Dedifferentiated amniotic fluid mesenchymal stem cell (primary cell): Measurements from ENCODE around the gene PHF21A.
"Not testable (repeated sequence)": the region's sequence is repeated elsewhere in the genome, so short reads cannot be mapped to it uniquely, and the experiment has no call there.

ENCODE experiments used
- DNase-seq: peaks from one replicate; pipeline ENCODE4 v3.0.0-alpha.2; 2016; ENCODE audit errors: extremely low spot score

PHF21A gene

DNA sequence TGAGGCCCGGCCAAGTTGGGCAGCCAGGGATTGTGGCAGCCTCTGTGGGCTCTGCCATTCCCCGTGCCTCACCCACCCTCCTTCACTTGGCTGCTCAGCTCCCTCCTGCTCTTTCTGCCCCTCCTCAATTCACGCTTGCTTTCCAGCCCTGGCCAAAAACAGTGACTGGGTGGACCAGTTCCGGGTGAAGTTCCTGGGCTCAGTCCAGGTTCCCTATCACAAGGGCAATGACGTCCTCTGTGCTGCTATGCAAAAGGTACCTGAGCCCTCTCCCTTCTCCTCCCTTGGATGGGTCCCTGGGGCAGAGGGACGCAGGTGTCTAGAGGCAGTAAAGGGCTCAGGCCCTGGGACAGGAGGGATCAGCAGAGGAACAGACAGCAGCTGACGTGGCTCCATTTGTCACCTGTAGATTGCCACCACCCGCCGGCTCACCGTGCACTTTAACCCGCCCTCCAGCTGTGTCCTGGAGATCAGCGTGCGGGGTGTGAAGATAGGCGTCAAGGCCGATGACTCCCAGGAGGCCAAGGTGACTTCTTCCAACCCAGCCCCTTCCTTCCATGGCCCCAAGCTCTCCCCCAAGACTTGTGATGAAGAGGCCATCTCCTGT lies 216.8 kb downstream of the PHF21A start:
- DNase-seq: no peak

DNA sequence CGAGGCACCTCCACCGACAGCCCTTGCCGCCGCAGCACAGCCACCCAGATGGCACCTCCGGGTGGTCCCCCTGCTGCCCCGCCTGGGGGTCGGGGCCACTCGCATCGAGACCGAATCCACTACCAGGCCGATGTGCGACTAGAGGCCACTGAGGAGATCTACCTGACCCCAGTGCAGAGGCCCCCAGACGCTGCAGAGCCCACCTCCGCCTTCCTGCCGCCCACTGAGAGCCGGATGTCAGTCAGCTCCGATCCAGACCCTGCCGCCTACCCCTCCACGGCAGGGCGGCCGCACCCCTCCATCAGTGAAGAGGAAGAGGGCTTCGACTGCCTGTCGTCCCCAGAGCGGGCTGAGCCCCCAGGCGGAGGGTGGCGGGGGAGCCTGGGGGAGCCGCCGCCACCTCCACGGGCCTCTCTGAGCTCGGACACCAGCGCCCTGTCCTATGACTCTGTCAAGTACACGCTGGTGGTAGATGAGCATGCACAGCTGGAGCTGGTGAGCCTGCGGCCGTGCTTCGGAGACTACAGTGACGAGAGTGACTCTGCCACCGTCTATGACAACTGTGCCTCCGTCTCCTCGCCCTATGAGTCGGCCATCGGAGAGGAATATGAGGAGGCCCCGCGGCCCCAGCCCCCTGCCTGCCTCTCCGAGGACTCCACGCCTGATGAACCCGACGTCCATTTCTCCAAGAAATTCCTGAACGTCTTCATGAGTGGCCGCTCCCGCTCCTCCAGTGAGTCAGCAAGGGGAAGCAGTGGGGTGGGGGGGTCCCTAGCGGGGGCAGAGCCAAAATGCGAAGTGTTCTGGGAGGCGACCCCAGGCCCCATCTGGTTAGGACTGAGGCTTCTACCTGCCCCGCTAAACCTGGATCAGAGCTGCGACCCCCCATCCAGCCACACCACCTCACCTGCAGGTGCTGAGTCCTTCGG lies 218.5 kb downstream of the PHF21A start:
- DNase-seq: no peak

DNA sequence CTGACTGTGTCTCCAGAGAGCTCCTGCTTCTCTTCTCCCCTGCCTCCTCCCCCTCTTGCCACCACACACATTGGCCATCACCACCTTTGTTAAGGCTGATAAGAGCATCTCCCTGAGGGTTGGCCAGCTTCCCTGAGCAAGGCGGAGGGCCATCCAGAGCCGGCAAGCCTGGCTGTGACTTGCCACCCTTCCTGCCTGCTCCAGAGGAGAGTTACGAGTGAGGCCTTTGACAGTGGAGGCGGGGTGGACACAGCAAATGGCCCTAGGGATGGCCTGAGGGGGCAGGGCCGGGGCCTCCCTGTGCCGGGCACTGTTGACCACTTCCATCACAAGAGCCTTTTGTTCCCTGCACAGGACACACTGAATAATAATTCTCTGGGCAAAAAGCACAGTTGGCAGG lies 219.6 kb downstream of the PHF21A start:
- DNase-seq: no peak

DNA sequence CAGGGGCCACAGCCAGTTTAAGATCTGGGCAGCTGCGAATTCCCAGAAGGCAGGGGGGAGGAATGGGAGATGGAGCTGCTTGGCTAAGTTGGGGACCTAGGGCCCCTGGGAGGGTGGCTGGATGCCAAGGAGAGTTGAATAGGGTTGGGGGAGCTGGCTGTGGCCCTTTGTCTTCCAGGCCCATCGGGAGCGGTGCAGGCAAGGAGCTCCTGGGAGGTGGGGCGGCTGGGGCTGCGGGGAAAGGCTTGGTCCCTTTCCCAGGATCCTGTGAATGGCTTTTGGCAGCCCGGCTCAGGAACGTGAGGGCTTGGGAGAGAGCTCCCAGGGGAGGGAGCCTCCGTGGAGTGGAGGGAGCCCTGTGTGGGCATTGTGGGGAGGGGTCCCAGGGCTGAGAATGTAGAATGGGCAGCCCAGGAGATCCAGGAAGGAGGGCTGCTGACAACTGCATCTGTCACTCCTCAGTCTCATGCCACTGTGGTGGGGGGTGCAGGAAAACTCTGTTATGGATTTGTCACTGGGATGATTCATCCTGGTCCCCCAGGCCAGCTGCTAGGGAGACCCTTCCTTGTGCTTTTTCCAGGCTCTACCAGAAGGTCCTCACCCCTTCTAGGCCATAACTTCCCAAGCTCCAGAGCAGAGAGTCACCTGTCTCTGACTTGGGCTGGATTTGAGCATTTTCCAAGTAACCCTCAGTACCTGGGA lies 220.2 kb downstream of the PHF21A start:
- DNase-seq: no peak

DNA sequence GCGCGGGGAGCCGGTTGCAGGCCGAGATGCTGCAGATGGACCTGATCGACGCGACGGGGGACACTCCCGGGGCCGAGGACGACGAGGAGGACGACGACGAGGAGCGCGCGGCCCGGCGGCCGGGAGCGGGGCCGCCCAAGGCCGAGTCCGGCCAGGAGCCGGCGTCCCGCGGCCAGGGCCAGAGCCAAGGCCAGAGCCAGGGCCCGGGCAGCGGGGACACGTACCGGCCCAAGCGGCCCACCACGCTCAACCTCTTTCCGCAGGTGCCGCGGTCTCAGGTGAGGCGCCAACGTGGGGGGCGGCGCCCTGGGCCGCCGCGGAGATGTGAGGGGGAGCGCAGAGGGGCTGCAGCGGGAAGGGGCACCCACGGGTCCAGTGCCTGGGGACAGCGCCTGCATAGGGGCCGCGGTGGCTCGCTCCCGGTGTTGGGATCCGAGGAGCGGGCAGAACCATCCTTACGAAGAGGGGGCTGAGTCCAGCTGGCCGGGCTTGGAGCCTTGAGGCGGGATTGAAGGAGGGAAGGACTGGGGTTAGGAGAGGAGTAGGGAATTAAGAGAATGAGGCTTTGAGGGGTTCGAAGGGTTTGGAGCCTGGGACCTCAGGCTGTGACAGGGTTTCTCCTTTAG lies 221.0 kb downstream of the PHF21A start:
- not testable (repeated sequence) for DNase-seq

DNA sequence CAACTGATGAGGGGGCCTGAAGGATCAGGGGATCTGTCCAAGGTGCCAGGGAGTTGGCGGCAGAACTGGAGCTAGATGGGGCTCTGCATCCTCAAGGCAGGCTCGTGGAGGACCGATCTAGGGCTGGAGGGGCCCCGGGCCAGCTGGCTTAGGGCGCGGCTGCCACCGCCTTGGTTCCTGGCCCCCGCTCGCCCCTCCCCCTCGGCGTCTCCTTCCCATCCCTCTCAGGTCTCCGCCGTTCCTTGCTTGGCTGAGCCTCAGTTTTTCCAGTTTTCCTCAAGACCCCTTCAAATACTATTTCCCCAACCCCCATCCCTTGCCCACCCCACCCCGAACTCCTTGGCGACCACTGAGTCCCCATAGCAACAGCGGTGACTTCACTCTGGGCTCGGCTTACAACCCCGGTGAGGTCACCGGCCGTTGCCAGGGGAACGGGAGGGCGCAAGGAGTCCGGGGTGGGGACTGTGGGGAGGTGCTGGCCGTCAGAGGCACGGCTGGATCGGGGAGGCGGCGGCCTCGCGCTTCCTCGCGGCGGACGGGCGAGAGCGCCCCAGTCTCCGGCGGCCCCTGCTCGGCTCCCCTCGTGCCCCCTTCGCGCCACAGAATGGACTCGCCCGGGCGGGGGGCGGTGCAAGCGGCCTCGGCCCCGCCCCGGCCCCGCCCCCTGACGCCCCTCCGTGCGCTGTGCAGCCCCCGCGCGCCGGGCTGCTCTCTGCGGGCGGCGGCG lies 221.6 kb downstream of the PHF21A start:
- peak; percentile 76 for DNase-seq

DNA sequence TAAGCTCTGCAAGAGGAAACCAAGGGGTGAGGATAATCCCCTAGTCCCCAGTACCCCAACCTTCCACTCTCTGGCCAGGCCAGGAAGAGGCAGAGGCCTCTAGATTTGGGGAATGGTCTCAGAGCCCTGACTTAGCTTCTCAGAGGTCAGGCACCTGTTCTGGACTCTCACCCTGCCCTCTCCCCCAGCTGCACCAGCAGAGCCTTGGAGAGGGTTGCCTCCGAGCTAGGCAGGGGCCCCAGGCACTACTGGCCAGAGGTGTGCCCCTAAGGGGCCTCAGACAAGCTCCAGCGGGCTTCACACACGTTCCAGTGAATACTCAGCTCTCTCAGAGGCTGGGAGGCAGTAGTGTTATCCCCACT lies 222.2 kb downstream of the PHF21A start:
- DNase-seq: no peak

DNA sequence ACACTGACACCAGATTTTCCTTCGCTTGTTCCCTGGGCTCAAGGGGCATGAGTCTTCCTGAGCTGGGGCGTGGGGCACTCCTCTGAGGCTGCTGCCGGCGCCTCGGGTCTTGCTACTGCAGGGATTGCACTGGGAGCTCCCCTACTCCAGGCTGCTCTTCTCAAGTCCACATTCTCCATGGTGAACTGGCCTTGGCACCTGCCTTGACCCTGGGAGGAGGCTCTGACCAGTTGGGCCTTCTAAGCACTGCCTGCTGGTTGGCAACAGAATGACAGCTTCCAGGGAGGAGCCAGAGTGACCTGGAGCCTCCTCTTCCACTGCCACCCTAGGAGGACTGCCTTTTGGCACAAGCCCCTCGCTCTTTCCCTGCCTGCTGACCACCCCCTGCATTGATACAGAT lies 223.7 kb downstream of the PHF21A start:
- no peak for DNase-seq

DNA sequence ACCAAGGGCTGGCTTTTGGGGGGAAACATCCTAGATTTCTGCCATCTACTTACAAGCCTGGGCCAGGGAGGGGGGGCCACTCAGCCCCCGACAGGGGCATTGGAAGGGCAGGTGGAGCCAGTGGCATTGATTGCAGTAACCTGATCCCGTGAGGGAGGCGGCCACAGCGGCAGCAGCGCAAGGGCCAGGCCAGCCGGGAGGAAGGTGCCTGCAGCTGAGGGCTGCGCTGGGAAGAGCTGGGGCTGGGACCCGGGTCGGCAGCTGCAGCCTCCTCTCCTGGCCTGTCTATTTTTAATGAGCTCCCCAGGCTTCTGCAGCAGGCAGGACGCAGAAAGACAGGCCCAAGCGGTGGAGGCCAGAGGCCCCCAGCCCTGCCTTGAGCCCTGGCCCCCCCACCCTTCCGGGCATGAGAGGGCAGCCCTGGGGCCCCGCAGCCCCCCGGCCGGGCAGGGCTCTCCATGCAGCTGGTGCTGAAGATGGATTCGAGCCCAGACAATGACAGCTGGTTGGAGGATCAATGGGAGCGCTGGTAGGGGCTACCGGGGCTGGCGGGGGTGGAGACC lies 224.8 kb downstream of the PHF21A start:
- no peak for DNase-seq

DNA sequence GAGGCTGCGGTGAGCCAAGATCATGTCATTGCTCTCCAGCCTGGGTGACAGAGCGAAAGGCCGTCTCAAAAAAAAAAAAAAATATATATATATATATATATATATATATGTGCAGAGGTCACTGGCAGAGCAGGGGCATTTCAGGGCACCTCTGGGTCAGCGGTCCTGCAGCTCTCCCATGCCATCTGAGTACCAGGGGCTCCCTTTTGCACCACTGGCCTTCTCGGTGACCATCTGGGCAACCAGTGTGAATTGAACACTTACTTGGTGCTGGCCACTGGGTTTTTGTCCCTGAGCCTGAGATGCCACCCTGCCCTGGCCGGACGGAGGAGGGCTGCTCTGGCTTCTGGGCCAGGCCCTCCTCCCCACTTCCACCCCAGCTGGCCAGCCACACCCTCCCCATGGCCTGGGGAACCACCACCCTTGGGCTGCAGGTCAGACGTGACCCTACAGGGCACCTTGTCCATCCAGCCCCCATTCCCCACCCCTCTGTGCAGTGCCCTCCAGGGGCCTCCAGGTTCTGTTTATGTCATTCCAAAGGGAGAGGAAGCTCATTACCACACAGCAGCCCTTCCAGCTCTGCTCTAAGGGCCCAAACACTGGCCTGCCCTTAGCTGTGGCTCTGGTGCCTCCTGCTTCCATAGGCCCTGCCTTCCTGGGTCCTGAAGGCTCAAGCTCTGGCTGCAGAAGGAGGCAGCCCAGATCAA lies 225.5 kb downstream of the PHF21A start:
- DNase-seq: no peak

DNA sequence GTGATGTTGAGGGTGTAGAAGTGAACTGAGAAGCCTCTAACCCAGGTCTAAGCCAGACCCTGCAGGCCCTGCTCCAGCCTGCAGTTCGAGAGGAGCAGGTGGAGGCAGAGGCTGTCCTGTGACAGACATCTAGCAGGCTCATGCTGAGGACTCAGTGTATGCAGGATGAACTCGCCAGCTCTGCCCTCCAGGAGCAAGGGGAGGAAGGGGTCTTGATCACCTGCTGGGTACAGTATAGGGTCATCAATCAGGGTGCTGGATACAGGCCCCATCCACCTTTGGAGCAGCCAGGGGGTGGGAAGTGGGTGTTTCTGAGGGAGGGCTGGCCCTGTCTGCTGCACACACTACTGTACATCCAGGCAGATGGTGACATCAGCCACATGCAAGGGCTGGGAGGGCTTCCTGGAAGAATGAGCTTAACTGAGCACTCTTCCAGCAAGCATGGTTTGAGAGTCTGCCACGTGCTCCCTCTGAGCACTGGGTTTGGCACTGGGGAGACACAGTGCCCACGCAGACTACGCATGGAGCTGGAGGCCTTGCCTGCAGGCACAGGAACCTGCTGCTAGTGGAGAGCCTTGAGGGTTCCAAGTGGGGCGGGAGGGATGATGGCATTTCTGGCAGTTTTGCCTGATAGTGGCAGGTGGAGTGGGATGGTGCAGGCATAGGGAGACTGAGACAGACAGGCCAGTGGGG lies 226.6 kb downstream of the PHF21A start:
- no peak for DNase-seq

DNA sequence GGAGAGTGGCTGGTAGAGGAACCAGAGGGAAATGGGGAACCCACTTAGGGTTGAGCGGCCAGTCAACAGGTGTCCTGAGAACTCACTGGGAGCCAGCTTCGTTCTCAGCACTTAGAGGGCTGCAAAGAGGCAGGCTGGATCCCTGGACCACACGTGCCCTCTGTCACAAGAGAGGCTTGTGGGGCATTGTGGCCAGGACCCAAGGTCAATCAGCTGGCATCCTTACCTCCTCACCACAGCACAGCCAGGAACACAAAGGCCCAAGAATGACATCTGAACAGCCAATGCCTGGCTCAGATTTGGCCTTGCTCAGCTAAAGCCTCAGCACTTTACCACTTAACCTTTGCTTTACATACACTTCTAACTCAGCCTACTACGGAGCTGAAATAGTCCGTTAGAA lies 228.4 kb downstream of the PHF21A start:
- DNase-seq: no peak

DNA sequence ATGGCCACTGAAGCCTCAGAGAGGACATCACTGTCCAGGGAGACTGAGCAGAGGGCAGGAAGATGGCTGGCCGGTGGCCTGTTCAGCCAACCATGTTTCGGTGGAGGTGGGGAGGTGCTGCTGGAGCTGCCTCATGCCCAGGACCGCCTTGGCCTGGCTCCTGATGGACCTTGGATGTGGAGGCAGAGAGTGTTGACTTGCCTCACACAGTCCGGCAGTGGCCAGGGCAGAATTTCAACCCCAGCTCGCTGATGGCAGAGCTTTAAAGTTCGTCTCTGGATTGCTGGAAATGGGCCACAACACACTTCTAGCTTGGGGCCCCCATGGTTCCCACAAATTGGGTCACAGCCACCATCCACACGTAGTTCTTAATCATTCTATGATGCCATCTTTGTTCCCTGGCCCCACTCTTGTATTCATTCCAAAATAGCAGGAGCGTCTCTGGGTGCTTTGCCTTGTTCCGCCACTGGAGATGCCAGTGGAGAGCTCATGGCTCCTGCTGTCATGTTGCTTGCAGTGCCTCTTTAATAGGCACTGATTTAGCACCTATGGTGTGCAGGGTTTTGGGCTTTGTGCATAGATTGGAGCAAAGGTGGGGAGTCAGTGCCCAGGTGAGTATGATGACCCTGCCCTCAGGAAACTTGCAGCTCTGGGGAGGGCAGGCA lies 230.2 kb downstream of the PHF21A start:
- no peak for DNase-seq

DNA sequence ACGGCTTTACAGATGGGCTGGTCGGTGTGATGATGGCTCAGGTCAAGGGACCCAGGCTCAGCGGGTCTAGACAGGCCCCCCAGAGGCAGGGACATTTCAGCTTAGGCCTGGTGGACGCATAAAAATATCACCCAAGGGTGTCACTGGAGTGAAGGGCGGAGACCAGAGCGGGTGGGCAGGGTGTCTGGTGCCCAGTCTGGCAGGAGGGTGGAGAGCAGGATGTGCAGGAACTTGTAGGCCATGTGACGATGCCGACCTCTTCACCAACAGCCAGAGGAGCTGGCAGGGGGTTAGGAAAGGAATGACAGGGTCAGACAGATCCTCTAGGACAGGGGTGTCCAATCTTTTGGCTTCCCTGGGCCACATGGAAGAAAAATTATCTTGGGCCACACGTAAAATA lies 231.3 kb downstream of the PHF21A start:
- no peak for DNase-seq

DNA sequence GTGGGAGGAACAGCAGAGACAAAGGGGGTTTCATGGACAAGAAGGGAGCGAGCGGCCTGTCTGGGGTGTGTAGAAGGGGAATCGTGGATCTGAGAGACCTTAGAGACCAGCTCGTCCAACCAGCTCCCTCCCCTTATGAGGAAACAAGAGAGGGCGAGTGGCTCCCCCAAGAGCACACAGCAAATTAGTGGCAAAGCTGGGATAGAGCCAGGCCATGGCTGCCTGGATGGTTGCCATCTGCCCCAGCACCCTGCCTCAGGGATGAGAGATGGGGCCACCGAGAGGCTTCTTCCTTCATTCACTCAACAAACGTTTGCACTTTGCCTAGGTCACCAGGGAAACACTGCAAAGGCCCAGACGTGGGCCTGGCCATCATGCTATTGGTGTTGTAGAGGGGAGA lies 231.7 kb downstream of the PHF21A start:
- no peak for DNase-seq

DNA sequence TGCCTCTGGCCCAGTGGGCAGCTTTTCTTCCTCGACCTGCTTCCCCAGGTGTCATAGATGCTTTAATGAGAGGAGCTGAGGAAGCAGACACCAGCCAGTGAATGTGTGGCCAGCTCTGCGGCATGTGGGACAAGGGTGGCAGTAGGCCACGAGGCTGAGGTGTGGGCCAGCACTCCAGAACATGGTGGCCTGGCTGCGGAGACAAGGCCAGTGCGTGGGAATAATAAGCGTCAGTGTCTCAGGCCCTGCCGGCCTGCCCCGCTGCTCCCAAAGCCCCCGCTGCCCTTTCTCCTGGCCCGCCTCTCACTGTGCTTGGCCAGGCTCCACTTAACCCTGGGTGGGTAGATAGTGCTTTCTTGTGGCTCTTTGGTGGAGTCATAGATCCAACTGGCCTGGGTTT lies 233.7 kb downstream of the PHF21A start:
- no peak for DNase-seq

DNA sequence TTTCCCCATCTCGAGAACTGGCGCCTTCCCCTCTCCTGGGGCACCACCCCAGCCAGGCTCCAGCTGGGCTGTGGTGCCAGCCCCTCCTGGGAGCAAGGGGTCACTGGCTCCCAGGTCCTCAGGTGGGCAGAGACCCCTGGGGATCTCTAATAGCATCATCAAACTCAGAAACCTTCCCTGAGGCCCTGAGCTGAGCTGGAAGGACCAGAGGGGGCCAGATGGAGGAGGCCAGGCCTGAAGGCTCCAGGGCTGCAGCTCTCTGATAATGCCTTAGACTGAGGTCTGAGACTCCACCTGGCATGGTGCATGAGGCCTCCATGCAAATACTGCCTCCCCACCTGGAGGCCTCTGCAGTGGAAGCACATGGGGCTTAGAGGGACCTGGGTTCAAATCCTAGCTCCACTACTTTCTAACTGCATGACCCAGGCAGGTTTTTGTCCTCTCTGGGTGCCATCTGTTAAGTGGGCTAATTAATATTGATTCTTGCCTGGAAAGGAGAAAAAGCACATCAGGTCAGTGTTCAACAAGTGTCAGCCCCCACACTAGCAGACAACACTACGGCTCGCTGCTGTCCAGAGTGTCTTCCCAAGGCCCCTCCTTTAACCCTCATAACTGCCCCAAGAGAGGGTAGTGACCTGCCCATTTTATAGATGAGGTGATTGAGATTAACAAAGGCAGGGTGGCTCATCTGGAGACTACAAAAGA lies 234.3 kb downstream of the PHF21A start:
- DNase-seq: no peak

DNA sequence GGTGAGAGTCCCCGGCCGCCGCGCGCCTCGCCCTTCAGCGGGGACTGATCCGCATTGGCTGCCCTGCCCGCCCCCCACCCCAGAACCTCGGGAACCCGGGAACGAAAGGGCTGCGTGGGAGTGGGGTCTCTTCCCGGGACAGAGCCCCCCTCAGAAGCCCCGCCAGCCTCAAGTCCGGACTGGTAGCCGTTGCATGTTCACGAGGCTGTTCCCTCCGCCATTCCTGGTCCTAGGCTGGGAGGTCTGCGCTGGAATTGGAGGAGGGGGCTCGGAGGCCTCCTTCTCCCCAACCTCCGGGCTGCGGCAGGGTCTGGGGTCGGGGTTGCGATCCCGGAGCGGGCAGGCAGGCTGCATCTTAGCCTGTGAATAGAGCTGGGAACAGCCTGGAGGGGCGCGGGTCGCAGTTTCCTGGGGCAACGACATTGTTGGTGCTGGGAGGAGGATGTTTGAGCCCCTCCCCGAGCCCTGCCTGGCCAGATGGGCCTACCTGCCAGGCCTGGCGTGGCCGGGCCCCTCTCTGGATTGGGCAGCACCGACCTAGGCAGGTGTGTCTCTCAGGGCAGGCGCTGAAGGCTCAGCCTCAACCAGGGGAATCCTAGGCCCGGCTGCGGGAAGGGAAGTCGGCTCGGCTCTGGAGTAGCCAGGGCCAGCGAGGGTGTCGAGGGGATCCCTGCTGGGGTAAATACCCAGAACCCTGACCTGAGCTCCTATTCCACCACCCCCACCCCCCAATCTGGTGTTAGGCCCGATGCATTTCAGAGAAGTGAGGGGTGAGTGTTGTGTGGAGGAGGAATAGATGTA lies 235.1 kb downstream of the PHF21A start:
- DNase-seq: no peak
